KMS-11 (cell line): Measurements from ENCODE around the gene PRR12.

ENCODE experiments used
- H2AFZ ChIP-seq: fragments of 200-600 bp; sonication (generic); 2 replicates; pipeline ENCODE4 v1.6.1; 2016; ENCODE audit warnings: antibody characterized with exemption, mixed run types, low read depth
- H3K27ac ChIP-seq: fragments of 200-600 bp; sonication (generic); 2 replicates; pipeline ENCODE4 v1.6.1; 2016; ENCODE audit warnings: mild to moderate bottlenecking, mixed run types
- H3K27me3 ChIP-seq: fragments of 200-600 bp; sonication (generic); 2 replicates; pipeline ENCODE4 v1.6.1; 2017; ENCODE audit warnings: mild to moderate bottlenecking, low read depth, mixed run types, moderate library complexity; ENCODE audit not compliant: insufficient read depth
- H3K36me3 ChIP-seq: fragments of 200-600 bp; sonication (generic); 2 replicates; pipeline ENCODE4 v1.6.1; 2017; ENCODE audit warnings: mild to moderate bottlenecking, mixed run types; ENCODE audit not compliant: insufficient read depth
- H3K4me1 ChIP-seq: fragments of 200-600 bp; sonication (generic); 2 replicates; pipeline ENCODE4 v1.6.1; 2016; ENCODE audit warnings: mild to moderate bottlenecking, low read depth, mixed run types; ENCODE audit not compliant: poor library complexity, severe bottlenecking
- H3K4me2 ChIP-seq: fragments of 200-600 bp; sonication (generic); 2 replicates; pipeline ENCODE4 v1.7.0; 2016; ENCODE audit warnings: mild to moderate bottlenecking, mixed run types
- H3K4me3 ChIP-seq: fragments of 200-600 bp; sonication (generic); IDR thresholded peaks from 2 replicates; pipeline ENCODE4 v1.6.1; 2017; ENCODE audit warnings: low read depth, low read length, mixed read lengths; ENCODE audit not compliant: insufficient read depth
- H3K79me2 ChIP-seq: fragments of 200-600 bp; sonication (generic); 2 replicates; pipeline ENCODE4 v1.6.1; 2016; ENCODE audit warnings: low read depth, mixed run types; ENCODE audit not compliant: insufficient read depth
- H3K9ac ChIP-seq: fragments of 200-600 bp; sonication (generic); 2 replicates; pipeline ENCODE4 v1.6.1; 2016; ENCODE audit warnings: mild to moderate bottlenecking, mixed run types
- H4K20me1 ChIP-seq: fragments of 200-600 bp; sonication (generic); 2 replicates; pipeline ENCODE4 v1.6.1; 2016; ENCODE audit warnings: mild to moderate bottlenecking, mixed run types; ENCODE audit not compliant: insufficient read depth
- CTCF ChIP-seq: fragments of 200-600 bp; sonication (generic); conservative IDR thresholded peaks from 2 replicates; pipeline ENCODE4 v1.6.1; 2017; ENCODE audit warnings: low read depth, mild to moderate bottlenecking, antibody characterized with exemption, low read length, moderate library complexity, mixed read lengths

Gene PRR12

GRCh38 chr19:49651029-49651819 is 60.2 kb downstream of the PRR12 start:
- Histone ChIP-seq H3K27me3 (no peaks in the 10 kb centered on the region), H3K4me1 (no peaks in the 10 kb centered on the region), H3K4me3 (no peak overlapping the region), H3K4me2 (no peak overlapping the region), H3K79me2 (peaks cover 5% of the 10 kb centered on the region; the same call in 1 of the 2 replicates), H2AFZ (no peak overlapping the region), H4K20me1 (no peaks in the 10 kb centered on the region), H3K36me3 (peaks cover 3% of the 10 kb centered on the region; the same call in 1 of the 2 replicates), H3K9ac (no peak overlapping the region), H3K27ac (no peak overlapping the region)
- TF ChIP-seq CTCF: no peak

GRCh38 chr19:49651820-49652550 is 61.0 kb downstream of the PRR12 start:
- H3K4me2 ChIP-seq: no peak overlapping the region
- H3K79me2 ChIP-seq: no peaks in the 10 kb centered on the region; the same call in 1 of the 2 replicates
- no peaks in the 10 kb centered on the region for H4K20me1 ChIP-seq
- H2AFZ ChIP-seq: no peak overlapping the region
- H3K9ac ChIP-seq: no peak overlapping the region
- H3K27me3 ChIP-seq: no peaks in the 10 kb centered on the region
- no peak overlapping the region for H3K27ac ChIP-seq
- TF ChIP-seq CTCF: no peak
- no peaks in the 10 kb centered on the region for H3K4me1 ChIP-seq
- no peak overlapping the region for H3K4me3 ChIP-seq
- peaks cover 3% of the 10 kb centered on the region; the same call in 1 of the 2 replicates for H3K36me3 ChIP-seq

DNA sequence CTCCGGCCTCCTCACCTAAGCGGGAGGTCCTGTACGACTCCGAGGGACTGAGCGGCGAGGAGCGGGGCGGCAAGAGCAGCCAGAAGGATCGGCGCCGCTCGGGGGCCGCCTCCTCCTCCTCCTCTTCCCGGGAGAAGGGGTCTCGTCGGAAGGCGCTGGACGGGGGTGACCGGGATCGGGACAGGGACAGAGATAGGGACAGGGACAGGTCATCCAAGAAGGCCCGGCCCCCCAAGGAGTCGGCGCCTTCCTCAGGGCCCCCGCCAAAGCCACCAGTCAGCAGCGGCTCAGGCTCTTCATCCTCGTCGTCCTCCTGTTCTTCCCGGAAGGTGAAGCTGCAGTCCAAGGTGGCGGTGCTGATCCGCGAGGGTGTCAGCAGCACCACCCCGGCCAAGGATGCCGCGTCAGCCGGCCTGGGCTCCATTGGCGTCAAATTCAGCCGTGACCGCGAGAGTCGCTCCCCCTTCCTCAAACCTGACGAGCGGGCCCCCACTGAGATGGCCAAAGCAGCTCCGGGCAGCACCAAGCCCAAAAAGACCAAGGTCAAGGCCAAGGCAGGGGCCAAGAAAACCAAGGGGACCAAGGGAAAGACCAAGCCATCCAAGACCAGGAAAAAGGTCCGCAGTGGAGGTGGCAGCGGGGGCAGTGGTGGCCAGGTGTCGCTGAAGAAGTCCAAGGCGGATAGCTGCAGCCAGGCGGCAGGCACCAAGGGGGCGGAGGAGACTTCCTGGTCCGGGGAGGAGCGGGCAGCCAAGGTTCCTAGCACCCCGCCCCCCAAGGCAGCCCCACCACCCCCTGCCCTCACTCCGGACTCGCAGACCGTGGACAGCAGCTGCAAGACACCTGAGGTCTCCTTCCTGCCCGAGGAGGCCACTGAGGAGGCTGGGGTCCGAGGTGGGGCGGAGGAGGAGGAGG is 61.8 kb downstream of the PRR12 start:
- H3K4me1 ChIP-seq: no peaks in the 10 kb centered on the region
- no peak for TF ChIP-seq CTCF
- no peak overlapping the region for H3K4me2 ChIP-seq
- H2AFZ ChIP-seq: no peak overlapping the region
- peaks cover 3% of the 10 kb centered on the region; the same call in 1 of the 2 replicates for H3K36me3 ChIP-seq
- no peak overlapping the region for H3K4me3 ChIP-seq
- no peak overlapping the region for H3K9ac ChIP-seq
- H3K79me2 ChIP-seq: no peaks in the 10 kb centered on the region
- no peak overlapping the region for H3K27ac ChIP-seq
- H3K27me3 ChIP-seq: no peaks in the 10 kb centered on the region
- H4K20me1 ChIP-seq: no peaks in the 10 kb centered on the region

GRCh38 chr19:49653466-49653806 is 62.5 kb downstream of the PRR12 start:
- Histone ChIP-seq H3K4me3 (no peak overlapping the region), H3K27me3 (no peaks in the 10 kb centered on the region), H3K79me2 (no peaks in the 10 kb centered on the region; the same call in 1 of the 2 replicates), H4K20me1 (no peaks in the 10 kb centered on the region), H3K4me2 (no peak overlapping the region), H2AFZ (no peak overlapping the region), H3K4me1 (no peaks in the 10 kb centered on the region), H3K27ac (no peak overlapping the region), H3K36me3 (0 out of 2 replicates have a peak, but pooled peaks cover 3% of the 10 kb centered on the region), H3K9ac (no peak overlapping the region)
- TF ChIP-seq CTCF: no peak
